H1 (cell line): ENCODE results near the gene ADAMTS17. TPM values are rescaled to one million over a fixed set of nuclear protein-coding genes. Genes with fewer than 3 reads are reported as not detected.

Experiments used
- BRCA1 ChIP-seq: IDR thresholded peaks from 2 replicates; pipeline ENCODE4 v1.6.1; 2012; ENCODE audit warnings: low read depth, low read length, improper control_type of control experiment
- CEBPB ChIP-seq: IDR thresholded peaks from 2 replicates; pipeline ENCODE4 v1.6.1; 2012; ENCODE audit warnings: low read depth, low read length
- CHD7 ChIP-seq: fragments of 300-600 bp; sonication (generic); IDR thresholded peaks from 2 replicates; pipeline ENCODE4 v1.7.1; 2012; ENCODE audit warnings: low read length, moderate library complexity, mild to moderate bottlenecking, inconsistent platforms; ENCODE audit not compliant: insufficient replicate concordance
- NRF1 ChIP-seq: IDR thresholded peaks from 2 replicates; pipeline ENCODE4 v1.6.1; 2011; ENCODE audit warnings: mild to moderate bottlenecking, low read depth, low read length, improper control_type of control experiment
- PHF8 ChIP-seq: fragments of 200-600 bp; sonication (generic); conservative IDR thresholded peaks from 2 replicates; pipeline ENCODE4 v1.7.1; 2012; ENCODE audit warnings: low read depth, mild to moderate bottlenecking, inconsistent platforms, low read length, moderate library complexity
- SAP30 ChIP-seq: fragments of 300-600 bp; sonication (generic); IDR thresholded peaks from 2 replicates; pipeline ENCODE4 v1.7.1; 2012; ENCODE audit warnings: low read length, moderate library complexity, mild to moderate bottlenecking, inconsistent platforms; ENCODE audit not compliant: insufficient read depth, insufficient replicate concordance
- polyA plus RNA-seq, 7 experiments: library from polyadenylated mRNA; depleted of rRNA in 3 of 7; stranded (reverse) in 5 of 7; unstranded in 2 of 7; fragments of >200 nt in 5 of 7; fragments of 200-250 nt in 2 of 7; gene quantifications; 1 replicate in 5 of 7; 2 replicates in 1 of 7; 4 replicates in 1 of 7; pipeline versions ENCODE4 v1.2.1 to v1.2.3, GENCODE V29; 2011 to 2013; ENCODE audit warnings: missing spikeins in 2 of 7, mixed read lengths in 2 of 7
- total RNA-seq: library from RNA; stranded (reverse); fragmentation: NEBNext Ultra II Directional; extraction: Animal tissue kit (Norgen Biotek cat#: 25700); gene quantifications from 2 replicates; pipeline ENCODE4 v1.2.1, GENCODE V29; 2021
- TF ChIP-seq, protein P1 (sequence below): IDR thresholded peaks from 2 replicates; pipeline ENCODE4 v1.6.1; 2011; ENCODE audit warnings: low read length, improper control_type of control experiment
- TF ChIP-seq, protein P2 (sequence below), 3 experiments: IDR thresholded peaks; 1 replicate in 2 of 3; 2 replicates in 1 of 3; pipeline versions ENCODE4 v1.5.1 to v1.6.1; 2011; ENCODE audit warnings: low read length in 3 of 3, mild to moderate bottlenecking in 3 of 3, inconsistent platforms in 2 of 3, low read depth in 1 of 3, moderate library complexity in 1 of 3; ENCODE audit not compliant: insufficient read depth in 1 of 3; ENCODE audit errors: control extremely low read depth in 1 of 3

Gene ADAMTS17
- total and polyA plus RNA-seq, 2 of the 8 experiments (the other 6 are each of a cell fraction or from before 2014, with no cell fraction given): 0.51 to 1.7 TPM

- TF ChIP-seq CHD7: no peak
- no peak for TF ChIP-seq NRF1
- TF ChIP-seq PHF8: no peak
- TF ChIP-seq CEBPB: no peak
- TF ChIP-seq, protein P1, sequence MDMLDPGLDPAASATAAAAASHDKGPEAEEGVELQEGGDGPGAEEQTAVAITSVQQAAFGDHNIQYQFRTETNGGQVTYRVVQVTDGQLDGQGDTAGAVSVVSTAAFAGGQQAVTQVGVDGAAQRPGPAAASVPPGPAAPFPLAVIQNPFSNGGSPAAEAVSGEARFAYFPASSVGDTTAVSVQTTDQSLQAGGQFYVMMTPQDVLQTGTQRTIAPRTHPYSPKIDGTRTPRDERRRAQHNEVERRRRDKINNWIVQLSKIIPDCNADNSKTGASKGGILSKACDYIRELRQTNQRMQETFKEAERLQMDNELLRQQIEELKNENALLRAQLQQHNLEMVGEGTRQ: no peak
- TF ChIP-seq BRCA1: no peak
- no peak for TF ChIP-seq SAP30
- TF ChIP-seq, protein P2, sequence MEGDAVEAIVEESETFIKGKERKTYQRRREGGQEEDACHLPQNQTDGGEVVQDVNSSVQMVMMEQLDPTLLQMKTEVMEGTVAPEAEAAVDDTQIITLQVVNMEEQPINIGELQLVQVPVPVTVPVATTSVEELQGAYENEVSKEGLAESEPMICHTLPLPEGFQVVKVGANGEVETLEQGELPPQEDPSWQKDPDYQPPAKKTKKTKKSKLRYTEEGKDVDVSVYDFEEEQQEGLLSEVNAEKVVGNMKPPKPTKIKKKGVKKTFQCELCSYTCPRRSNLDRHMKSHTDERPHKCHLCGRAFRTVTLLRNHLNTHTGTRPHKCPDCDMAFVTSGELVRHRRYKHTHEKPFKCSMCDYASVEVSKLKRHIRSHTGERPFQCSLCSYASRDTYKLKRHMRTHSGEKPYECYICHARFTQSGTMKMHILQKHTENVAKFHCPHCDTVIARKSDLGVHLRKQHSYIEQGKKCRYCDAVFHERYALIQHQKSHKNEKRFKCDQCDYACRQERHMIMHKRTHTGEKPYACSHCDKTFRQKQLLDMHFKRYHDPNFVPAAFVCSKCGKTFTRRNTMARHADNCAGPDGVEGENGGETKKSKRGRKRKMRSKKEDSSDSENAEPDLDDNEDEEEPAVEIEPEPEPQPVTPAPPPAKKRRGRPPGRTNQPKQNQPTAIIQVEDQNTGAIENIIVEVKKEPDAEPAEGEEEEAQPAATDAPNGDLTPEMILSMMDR (IDR thresholded peaks at IDR 0.05; ENCODE audit: control extremely low read depth in 1 of 3, insufficient read depth in 1 of 3, low read depth in 1 of 3, low read length in 3 of 3): no peak
Measured at GRCh38 chr15:100160953-100161352, 180.8 kb downstream of the ADAMTS17 start (continued).
